Fibroblast of lung (primary cell): Measurements from ENCODE around the gene CEP97.

Experiments
- EZH2 ChIP-seq: IDR thresholded peaks from 2 replicates; pipeline ENCODE4 v1.5.1; 2012; ENCODE audit warnings: low read length, control low read depth, mild to moderate bottlenecking; ENCODE audit errors: missing control alignments
- TF ChIP-seq, protein P1 (sequence below), 2 donors: IDR thresholded peaks in 1 of 2; conservative IDR thresholded peaks in 1 of 2; 1 replicate in 1 of 2; 2 replicates in 1 of 2; pipeline ENCODE4 v1.5.1; 2011 to 2012; ENCODE audit warnings: low read length in 2 of 2, control low read depth in 1 of 2, inconsistent platforms in 1 of 2, low read depth in 1 of 2, mild to moderate bottlenecking in 1 of 2

DNA sequence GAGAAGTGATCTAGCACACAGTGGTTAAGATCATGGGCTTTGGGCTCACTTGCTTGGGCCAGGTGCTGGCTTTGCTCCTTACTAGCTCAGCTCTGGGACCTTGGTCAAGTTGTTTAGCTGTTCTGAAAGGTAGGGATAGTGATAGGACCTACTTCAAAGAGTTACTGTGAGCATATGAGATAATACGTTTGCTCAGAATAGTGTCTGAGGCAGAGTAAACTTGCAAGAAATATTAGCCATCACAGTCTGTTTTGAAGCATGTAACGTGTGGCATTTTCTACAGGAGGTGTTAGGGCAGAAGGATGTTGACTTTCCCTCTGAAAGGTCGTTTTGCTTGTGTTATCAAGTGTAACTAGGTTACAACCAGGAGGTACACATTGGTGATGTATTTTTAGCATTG, 90.4 kb downstream of the CEP97 start:
- TF ChIP-seq, protein P1, sequence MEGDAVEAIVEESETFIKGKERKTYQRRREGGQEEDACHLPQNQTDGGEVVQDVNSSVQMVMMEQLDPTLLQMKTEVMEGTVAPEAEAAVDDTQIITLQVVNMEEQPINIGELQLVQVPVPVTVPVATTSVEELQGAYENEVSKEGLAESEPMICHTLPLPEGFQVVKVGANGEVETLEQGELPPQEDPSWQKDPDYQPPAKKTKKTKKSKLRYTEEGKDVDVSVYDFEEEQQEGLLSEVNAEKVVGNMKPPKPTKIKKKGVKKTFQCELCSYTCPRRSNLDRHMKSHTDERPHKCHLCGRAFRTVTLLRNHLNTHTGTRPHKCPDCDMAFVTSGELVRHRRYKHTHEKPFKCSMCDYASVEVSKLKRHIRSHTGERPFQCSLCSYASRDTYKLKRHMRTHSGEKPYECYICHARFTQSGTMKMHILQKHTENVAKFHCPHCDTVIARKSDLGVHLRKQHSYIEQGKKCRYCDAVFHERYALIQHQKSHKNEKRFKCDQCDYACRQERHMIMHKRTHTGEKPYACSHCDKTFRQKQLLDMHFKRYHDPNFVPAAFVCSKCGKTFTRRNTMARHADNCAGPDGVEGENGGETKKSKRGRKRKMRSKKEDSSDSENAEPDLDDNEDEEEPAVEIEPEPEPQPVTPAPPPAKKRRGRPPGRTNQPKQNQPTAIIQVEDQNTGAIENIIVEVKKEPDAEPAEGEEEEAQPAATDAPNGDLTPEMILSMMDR (conservative IDR thresholded peaks at IDR 0.05 in 1 of 2, IDR thresholded peaks at IDR 0.05 in 1 of 2; ENCODE audit: low read depth in 1 of 2, low read length in 2 of 2) = no peak
- no peak for TF ChIP-seq EZH2
